ENCODE measurements around the gene ITGB8.

The ITGB8 gene

GRCh38 chr7:20344396-20344795, 13.7 kb downstream of the ITGB8 start:
- DNase-seq = no peak

- no peak for DNase-seq
Measured at GRCh38 chr7:20346577-20346976, 15.9 kb downstream of the ITGB8 start.

- no peak for DNase-seq
Measured at GRCh38 chr7:20347680-20348079, 17.0 kb downstream of the ITGB8 start.

GRCh38 chr7:20348125-20348807, 17.6 kb downstream of the ITGB8 start:
- DNase-seq = no peak

GRCh38 chr7:20350518-20350951, 19.8 kb downstream of the ITGB8 start:
- DNase-seq = no peak

GRCh38 chr7:20350996-20351692, 20.4 kb downstream of the ITGB8 start:
- no peak for DNase-seq

- DNase-seq = no peak
Measured at GRCh38 chr7:20351901-20352300, 21.2 kb downstream of the ITGB8 start.

- no peak for DNase-seq
Measured at GRCh38 chr7:20352573-20353306, 22.0 kb downstream of the ITGB8 start.

- DNase-seq = no peak
Measured at GRCh38 chr7:20354610-20355528, 24.2 kb downstream of the ITGB8 start.

GRCh38 chr7:20358106-20358505, 27.4 kb downstream of the ITGB8 start:
- DNase-seq = no peak

GRCh38 chr7:20358762-20359282, 28.1 kb downstream of the ITGB8 start:
- no peak for DNase-seq

- DNase-seq = no peak
Measured at GRCh38 chr7:20359341-20359963, 28.8 kb downstream of the ITGB8 start.

GRCh38 chr7:20362574-20363253, 32.0 kb downstream of the ITGB8 start:
- DNase-seq = no peak

- DNase-seq = no peak
Measured at GRCh38 chr7:20364571-20365196, 34.0 kb downstream of the ITGB8 start.

GRCh38 chr7:20365486-20365885, 34.8 kb downstream of the ITGB8 start:
- DNase-seq = no peak

- no peak for DNase-seq
Measured at GRCh38 chr7:20374399-20374798, 43.7 kb downstream of the ITGB8 start.

- DNase-seq = no peak
Measured at GRCh38 chr7:20376796-20377195, 46.1 kb downstream of the ITGB8 start.

- no peak for DNase-seq
Measured at GRCh38 chr7:20381406-20382034, 50.8 kb downstream of the ITGB8 start.

- no peak for DNase-seq
Measured at GRCh38 chr7:20383351-20383750, 52.7 kb downstream of the ITGB8 start.

GRCh38 chr7:20385126-20385525, 54.4 kb downstream of the ITGB8 start:
- DNase-seq = no peak

Measured in NCI-H524 treated with DMSO at 0.1 percent for 48 hours (cell line).